Cortex of kidney (tissue), 1 donor: Measurements from ENCODE around the gene ARHGEF16.

Experiments used
- DNase-seq: peaks from one replicate; lab custom pipeline; 2025; lab: John Stamatoyannopoulos, UW

The ARHGEF16 gene

GRCh38 chr1:3456964-3457909, 2.8 kb downstream of the ARHGEF16 start:
- no peak for DNase-seq

- DNase-seq, result no peak
Observed at GRCh38 chr1:3457910-3458883, 3.7 kb downstream of the ARHGEF16 start.

- DNase-seq, result no peak
Observed at GRCh38 chr1:3459051-3459908, 4.8 kb downstream of the ARHGEF16 start.

- no peak for DNase-seq
Observed at GRCh38 chr1:3459940-3460671, 5.6 kb downstream of the ARHGEF16 start.

- DNase-seq, result no peak
Observed at GRCh38 chr1:3460672-3461131, 6.2 kb downstream of the ARHGEF16 start.

GRCh38 chr1:3461238-3461933, 6.9 kb downstream of the ARHGEF16 start:
- no peak for DNase-seq

GRCh38 chr1:3461934-3462275, 7.4 kb downstream of the ARHGEF16 start:
- DNase-seq, result no peak

GRCh38 chr1:3462356-3463012, 8.0 kb downstream of the ARHGEF16 start:
- DNase-seq, result no peak

- no peak for DNase-seq
Observed at GRCh38 chr1:3463013-3463385, 8.5 kb downstream of the ARHGEF16 start.

GRCh38 chr1:3463408-3463863, 9.0 kb downstream of the ARHGEF16 start:
- no peak for DNase-seq

- no peak for DNase-seq
Observed at GRCh38 chr1:3463891-3464648, 9.6 kb downstream of the ARHGEF16 start.

GRCh38 chr1:3464649-3465025, 10.2 kb downstream of the ARHGEF16 start:
- DNase-seq, result no peak

- no peak for DNase-seq
Observed at GRCh38 chr1:3465091-3465934, 10.8 kb downstream of the ARHGEF16 start.

GRCh38 chr1:3465935-3466321, 11.5 kb downstream of the ARHGEF16 start:
- no peak for DNase-seq

GRCh38 chr1:3466366-3467075, 12.1 kb downstream of the ARHGEF16 start:
- no peak for DNase-seq

- no peak for DNase-seq
Observed at GRCh38 chr1:3467096-3468036, 12.9 kb downstream of the ARHGEF16 start.
